GM18951 (cell line): ENCODE data around the gene MUS81.

Source experiments
- POLR2A ChIP-seq: IDR thresholded peaks from 4 replicates; pipeline ENCODE4 v1.6.1; 2011; ENCODE audit warnings: mild to moderate bottlenecking; ENCODE audit not compliant: insufficient read length, insufficient read depth; ENCODE audit errors: extremely low read depth
- in situ Hi-C: fragments of 300-500 bp; cut with MboI; formaldehyde crosslinking; loops from one replicate; pipeline ENCODE4 v1.12.0; 2022; ENCODE audit warnings: low sequenced_read_pairs, mixed read lengths, inconsistent platforms; ENCODE audit not compliant: unreplicated experiment

MUS81 gene

GRCh38 chr11:65851083-65851579 is 9.1 kb upstream of the MUS81 start:
- in situ Hi-C loops, result no loop called here
- peak; percentile 20 for TF ChIP-seq POLR2A

GRCh38 chr11:65851811-65852507 is 8.3 kb upstream of the MUS81 start:
- peak; percentile 26 for TF ChIP-seq POLR2A
- in situ Hi-C loops, result no loop called here

GRCh38 chr11:65852508-65853245 is 7.6 kb upstream of the MUS81 start:
- TF ChIP-seq POLR2A, result no peak
- in situ Hi-C loops, result no loop called here

GRCh38 chr11:65853246-65853979 is 6.8 kb upstream of the MUS81 start:
- TF ChIP-seq POLR2A, result peak; percentile 33
- in situ Hi-C loops, result no loop called here

- in situ Hi-C loops, result no loop called here
- TF ChIP-seq POLR2A, result no peak
These were observed 6.1 kb upstream of the MUS81 start for GRCh38 chr11:65854161-65854592.

GRCh38 chr11:65854852-65855837 is 5.1 kb upstream of the MUS81 start:
- in situ Hi-C loops, result no loop called here
- TF ChIP-seq POLR2A, result no peak

- peak; percentile 13 for TF ChIP-seq POLR2A
- in situ Hi-C loops, result no loop called here
These were observed 4.3 kb upstream of the MUS81 start for GRCh38 chr11:65855927-65856363.

- in situ Hi-C loops, result no loop called here
- peak; percentile 65 for TF ChIP-seq POLR2A
These were observed 3.3 kb upstream of the MUS81 start for GRCh38 chr11:65856689-65857499.

GRCh38 chr11:65857500-65857852 is 2.8 kb upstream of the MUS81 start:
- no peak for TF ChIP-seq POLR2A
- in situ Hi-C loops, result no loop called here

GRCh38 chr11:65857853-65858680 is 2.2 kb upstream of the MUS81 start, which contains the start of gene CFL1:
Gene CFL1 (minus strand): TSS chr11:65858180. CDS start chr11:65858099, 81 bp downstream.
- peak; percentile 99 for TF ChIP-seq POLR2A
- in situ Hi-C loops, result no loop called here

GRCh38 chr11:65858681-65859087 is 1.5 kb upstream of the MUS81 start:
- in situ Hi-C loops, result no loop called here
- no peak for TF ChIP-seq POLR2A
